Measurements from ENCODE around the gene PTK7.
"Not testable (repeated sequence)": the region's sequence is repeated elsewhere in the genome, so short reads cannot be mapped to it uniquely, and the experiment has no call there.

PTK7 gene

DNA sequence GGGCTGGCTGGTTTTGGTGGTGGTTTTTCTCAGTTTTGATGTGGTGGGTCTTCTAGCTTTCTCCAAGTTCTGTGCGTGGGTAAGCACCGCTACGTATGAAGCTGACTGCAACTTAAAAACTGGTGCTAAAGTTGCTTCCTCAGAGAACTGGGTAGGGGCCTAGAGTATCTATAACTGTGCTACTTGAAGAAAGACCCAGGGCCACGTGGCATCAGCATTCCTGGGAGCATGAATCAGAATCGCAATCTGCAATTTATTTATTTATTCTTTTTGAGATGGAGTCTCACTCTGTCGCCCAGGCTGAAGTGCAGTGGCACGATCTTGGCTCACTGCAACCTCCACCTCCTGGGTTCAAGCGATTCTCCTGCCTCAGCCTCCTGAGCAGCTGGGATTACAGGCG is 5.8 kb downstream of the PTK7 start:
- not testable (repeated sequence) for H3K4me2 ChIP-seq (ENCODE audit: low read length, poor library complexity, severe bottlenecking); H4K91ac ChIP-seq (ENCODE audit: low read length); H3K36me3 ChIP-seq (ENCODE audit: control insufficient read depth in 1 of 2, insufficient read depth in 2 of 2, low read depth in 1 of 2, low read length in 2 of 2); H2BK15ac ChIP-seq (ENCODE audit: low read depth, poor library complexity, severe bottlenecking); H4K8ac ChIP-seq (ENCODE audit: low read length); H3K79me1 ChIP-seq (replicated peaks; ENCODE audit: low read length, poor library complexity, severe bottlenecking); H3K27me3 ChIP-seq (ENCODE audit: control insufficient read depth in 1 of 2, insufficient read depth in 1 of 2, low read length in 2 of 2); H3K9me3 ChIP-seq (ENCODE audit: control insufficient read depth, low read length); H3K4me3 ChIP-seq (ENCODE audit: insufficient read depth in 1 of 2, low read depth in 1 of 2, low read length in 2 of 2); H3K4ac ChIP-seq (ENCODE audit: low read depth in 1 of 2, low read length in 2 of 2); H2BK5ac ChIP-seq (ENCODE audit: low read depth, low read length, poor library complexity, severe bottlenecking); H3K23ac ChIP-seq (ENCODE audit: low read length in 2 of 2); H3K9ac ChIP-seq (ENCODE audit: low read length); H2BK12ac ChIP-seq (ENCODE audit: low read length in 2 of 2); H3K14ac ChIP-seq (ENCODE audit: low read length in 2 of 2); H2AFZ ChIP-seq (ENCODE audit: low read depth, low read length); H2BK120ac ChIP-seq (ENCODE audit: low read depth, low read length); H2AK5ac ChIP-seq (ENCODE audit: low read length, severe bottlenecking)
- Histone ChIP-seq H3K18ac (ENCODE audit: low read depth in 1 of 2, low read length in 2 of 2) (peak overlapping the region in 1 of 2 experiments; percentile 37), H3K4me1 (ENCODE audit: control insufficient read depth, insufficient read depth, low read depth, low read length) (peaks cover 31% of the 10 kb centered on the region), H3K27ac (ENCODE audit: low read length, poor library complexity, severe bottlenecking) (peak overlapping the region; percentile 59)
- WGBS, result 68% methylated on average over 9 of the region's 9 CpGs
- peak; percentile 38 for DNase-seq

DNA sequence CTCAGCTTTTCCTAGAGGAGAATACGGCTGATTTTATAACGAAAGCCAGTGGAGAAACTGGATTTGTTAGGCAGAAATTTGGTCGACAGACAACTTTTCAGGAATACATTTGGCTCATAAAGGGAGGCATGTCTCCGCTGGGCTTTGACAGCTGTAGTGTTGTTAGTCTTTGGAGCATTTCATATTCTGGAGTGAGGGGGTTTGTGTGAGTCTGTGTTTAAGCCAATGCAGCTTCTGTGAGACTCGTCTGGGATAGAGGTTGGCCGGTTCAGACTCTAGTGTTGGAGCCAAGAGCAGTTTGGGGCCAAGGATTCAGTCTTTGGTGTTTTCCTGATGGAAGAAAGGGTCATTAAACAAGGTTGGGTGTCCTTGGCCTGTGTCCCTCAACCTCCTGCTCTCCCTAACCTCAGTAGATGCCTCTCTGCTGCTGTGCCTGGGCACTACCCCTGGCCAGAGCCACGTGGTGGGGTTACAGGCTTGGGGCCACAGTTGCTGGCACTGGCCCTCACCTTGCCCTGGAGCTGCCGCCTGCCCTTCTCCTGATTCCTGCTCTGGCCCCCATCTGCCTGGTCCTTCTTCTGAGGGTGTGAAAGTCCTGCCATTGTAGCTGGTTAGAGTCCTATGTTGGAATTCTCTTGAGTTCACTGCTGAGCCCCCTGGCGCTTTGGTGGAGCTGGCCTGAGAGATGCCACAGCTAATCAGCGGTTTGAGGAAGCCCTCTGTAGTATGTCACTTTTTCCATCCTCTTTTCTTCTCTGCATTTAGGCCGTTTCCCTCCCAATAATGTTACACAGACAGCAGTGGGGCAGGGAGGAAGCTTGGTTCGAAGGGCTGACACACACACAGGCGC is 6.9 kb downstream of the PTK7 start:
- no peak for DNase-seq
- no peak overlapping the region for H3K9ac ChIP-seq (ENCODE audit: low read length)
- H3K4me3 ChIP-seq (ENCODE audit: insufficient read depth in 1 of 2, low read depth in 1 of 2, low read length in 2 of 2), result no peak overlapping the region
- no peak overlapping the region for H4K91ac ChIP-seq (ENCODE audit: low read length)
- no peak overlapping the region for H2BK120ac ChIP-seq (ENCODE audit: low read depth, low read length)
- no peak overlapping the region for H4K8ac ChIP-seq (ENCODE audit: low read length)
- H3K27me3 ChIP-seq (ENCODE audit: control insufficient read depth in 1 of 2, insufficient read depth in 1 of 2, low read length in 2 of 2), result no peaks in the 10 kb centered on the region
- H3K4me2 ChIP-seq (ENCODE audit: low read length, poor library complexity, severe bottlenecking), result no peak overlapping the region
- H2BK12ac ChIP-seq (ENCODE audit: low read length in 2 of 2), result no peak overlapping the region
- no peaks in the 10 kb centered on the region for H3K36me3 ChIP-seq (ENCODE audit: control insufficient read depth in 1 of 2, insufficient read depth in 2 of 2, low read depth in 1 of 2, low read length in 2 of 2)
- H3K79me1 ChIP-seq (replicated peaks; ENCODE audit: low read length, poor library complexity, severe bottlenecking), result peaks cover 3% of the 10 kb centered on the region
- WGBS, result 90% methylated on average over 13 of the region's 13 CpGs
- no peak overlapping the region for H2AK5ac ChIP-seq (ENCODE audit: low read length, severe bottlenecking)
- H2BK15ac ChIP-seq (ENCODE audit: low read depth, poor library complexity, severe bottlenecking), result no peak overlapping the region
- no peak overlapping the region for H3K18ac ChIP-seq (ENCODE audit: low read depth in 1 of 2, low read length in 2 of 2)
- H3K4ac ChIP-seq (ENCODE audit: low read depth in 1 of 2, low read length in 2 of 2), result no peak overlapping the region
- H3K27ac ChIP-seq (ENCODE audit: low read length, poor library complexity, severe bottlenecking), result no peak overlapping the region
- H3K4me1 ChIP-seq (ENCODE audit: control insufficient read depth, insufficient read depth, low read depth, low read length), result peaks cover 31% of the 10 kb centered on the region
- H3K14ac ChIP-seq (ENCODE audit: low read length in 2 of 2), result no peak overlapping the region
- H3K9me3 ChIP-seq (ENCODE audit: control insufficient read depth, low read length), result no peaks in the 10 kb centered on the region
- H3K23ac ChIP-seq (ENCODE audit: low read length in 2 of 2), result no peak overlapping the region
- no peak overlapping the region for H2AFZ ChIP-seq (ENCODE audit: low read depth, low read length)
- no peak overlapping the region for H2BK5ac ChIP-seq (ENCODE audit: low read depth, low read length, poor library complexity, severe bottlenecking)

DNA sequence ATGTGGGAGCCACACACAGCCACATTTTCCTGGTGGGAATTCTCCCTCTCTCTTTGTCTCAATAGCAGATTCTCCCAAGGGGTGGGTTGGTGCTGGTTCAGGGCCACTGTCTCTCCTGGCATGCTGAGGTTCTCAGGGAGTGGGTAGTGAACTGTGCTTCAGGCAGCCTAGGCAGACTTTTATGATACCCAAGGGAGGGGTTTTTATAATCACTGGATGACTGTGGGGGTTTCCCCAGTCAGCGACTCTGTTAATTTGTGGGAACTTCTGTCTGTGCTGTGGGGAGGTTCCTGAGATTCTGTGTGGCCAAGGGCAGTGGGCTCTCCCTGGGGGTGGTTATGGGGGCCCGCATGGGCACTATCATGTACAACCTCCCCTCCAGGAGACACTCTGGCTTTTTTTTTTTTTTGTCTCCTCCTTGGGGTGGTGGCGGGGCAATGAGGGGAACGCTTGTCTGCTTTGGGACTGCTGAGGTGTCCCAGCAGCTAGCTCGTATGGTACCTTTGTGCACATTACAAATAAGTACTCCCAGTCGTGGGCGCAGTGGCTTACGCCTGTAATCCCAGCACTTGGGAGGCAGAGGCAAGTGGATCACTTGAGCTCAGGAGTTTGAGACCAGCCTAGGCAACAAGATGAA is 10.0 kb downstream of the PTK7 start:
- no peak overlapping the region for H3K4ac ChIP-seq (ENCODE audit: low read depth in 1 of 2, low read length in 2 of 2)
- peaks cover 3% of the 10 kb centered on the region for H3K79me1 ChIP-seq (replicated peaks; ENCODE audit: low read length, poor library complexity, severe bottlenecking)
- no peak overlapping the region for H3K18ac ChIP-seq (ENCODE audit: low read depth in 1 of 2, low read length in 2 of 2)
- no peak overlapping the region for H2AFZ ChIP-seq (ENCODE audit: low read depth, low read length)
- no peak overlapping the region for H4K8ac ChIP-seq (ENCODE audit: low read length)
- H3K23ac ChIP-seq (ENCODE audit: low read length in 2 of 2), result no peak overlapping the region
- no peak overlapping the region for H3K4me3 ChIP-seq (ENCODE audit: insufficient read depth in 1 of 2, low read depth in 1 of 2, low read length in 2 of 2)
- 85% methylated on average over 7 of the region's 8 CpGs for WGBS
- H3K4me1 ChIP-seq (ENCODE audit: control insufficient read depth, insufficient read depth, low read depth, low read length), result peaks cover 47% of the 10 kb centered on the region
- no peaks in the 10 kb centered on the region for H3K36me3 ChIP-seq (ENCODE audit: control insufficient read depth in 1 of 2, insufficient read depth in 2 of 2, low read depth in 1 of 2, low read length in 2 of 2)
- no peaks in the 10 kb centered on the region for H3K9me3 ChIP-seq (ENCODE audit: control insufficient read depth, low read length)
- no peak overlapping the region for H3K14ac ChIP-seq (ENCODE audit: low read length in 2 of 2)
- H2AK5ac ChIP-seq (ENCODE audit: low read length, severe bottlenecking), result peak overlapping the region; percentile 33
- no peak overlapping the region for H3K9ac ChIP-seq (ENCODE audit: low read length)
- no peak overlapping the region for H2BK15ac ChIP-seq (ENCODE audit: low read depth, poor library complexity, severe bottlenecking)
- H3K27me3 ChIP-seq (ENCODE audit: control insufficient read depth in 1 of 2, insufficient read depth in 1 of 2, low read length in 2 of 2), result no peaks in the 10 kb centered on the region
- H3K27ac ChIP-seq (ENCODE audit: low read length, poor library complexity, severe bottlenecking), result no peak overlapping the region
- H2BK120ac ChIP-seq (ENCODE audit: low read depth, low read length), result no peak overlapping the region
- H3K4me2 ChIP-seq (ENCODE audit: low read length, poor library complexity, severe bottlenecking), result no peak overlapping the region
- H2BK12ac ChIP-seq (ENCODE audit: low read length in 2 of 2), result no peak overlapping the region
- H4K91ac ChIP-seq (ENCODE audit: low read length), result no peak overlapping the region
- DNase-seq, result peak; percentile 34
- no peak overlapping the region for H2BK5ac ChIP-seq (ENCODE audit: low read depth, low read length, poor library complexity, severe bottlenecking)

DNA sequence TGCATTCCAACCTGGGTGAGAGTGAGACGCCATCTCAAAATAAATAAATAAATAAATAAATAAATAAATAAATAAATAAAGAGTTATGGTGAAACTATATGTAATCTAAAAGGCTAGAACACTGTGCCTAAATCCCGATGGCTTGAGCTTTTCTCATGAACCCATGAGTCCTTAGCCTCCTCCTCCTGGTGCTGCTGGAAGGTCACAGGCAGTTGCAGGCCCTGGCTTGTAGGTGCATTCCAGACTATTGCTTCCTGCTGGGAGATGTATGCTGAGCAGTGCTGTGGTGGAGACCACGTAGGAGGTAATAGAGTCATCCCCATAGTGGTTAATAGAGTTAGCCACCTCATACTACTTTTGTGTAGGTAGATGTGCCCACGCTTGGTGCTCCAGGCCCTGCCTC is 12.5 kb downstream of the PTK7 start:
- peak overlapping the region; percentile 88 for H3K27ac ChIP-seq (ENCODE audit: low read length, poor library complexity, severe bottlenecking)
- no peaks in the 10 kb centered on the region for H3K9me3 ChIP-seq (ENCODE audit: control insufficient read depth, low read length)
- no peak overlapping the region for H4K91ac ChIP-seq (ENCODE audit: low read length)
- no peak overlapping the region for H3K4me2 ChIP-seq (ENCODE audit: low read length, poor library complexity, severe bottlenecking)
- 91% methylated on average over 3 of the region's 4 CpGs for WGBS
- H3K4me1 ChIP-seq (ENCODE audit: control insufficient read depth, insufficient read depth, low read depth, low read length), result peaks cover 45% of the 10 kb centered on the region
- no peak for DNase-seq
- H3K9ac ChIP-seq (ENCODE audit: low read length), result no peak overlapping the region
- H2AK5ac ChIP-seq (ENCODE audit: low read length, severe bottlenecking), result peak overlapping the region; percentile 93
- no peaks in the 10 kb centered on the region for H3K36me3 ChIP-seq (ENCODE audit: control insufficient read depth in 1 of 2, insufficient read depth in 2 of 2, low read depth in 1 of 2, low read length in 2 of 2)
- H2BK15ac ChIP-seq (ENCODE audit: low read depth, poor library complexity, severe bottlenecking), result no peak overlapping the region
- no peak overlapping the region for H2BK12ac ChIP-seq (ENCODE audit: low read length in 2 of 2)
- H2AFZ ChIP-seq (ENCODE audit: low read depth, low read length), result no peak overlapping the region
- no peak overlapping the region for H3K23ac ChIP-seq (ENCODE audit: low read length in 2 of 2)
- H3K4ac ChIP-seq (ENCODE audit: low read depth in 1 of 2, low read length in 2 of 2), result no peak overlapping the region
- no peaks in the 10 kb centered on the region for H3K27me3 ChIP-seq (ENCODE audit: control insufficient read depth in 1 of 2, insufficient read depth in 1 of 2, low read length in 2 of 2)
- no peak overlapping the region for H2BK120ac ChIP-seq (ENCODE audit: low read depth, low read length)
- no peak overlapping the region for H4K8ac ChIP-seq (ENCODE audit: low read length)
- peaks cover 3% of the 10 kb centered on the region for H3K79me1 ChIP-seq (replicated peaks; ENCODE audit: low read length, poor library complexity, severe bottlenecking)
- H3K4me3 ChIP-seq (ENCODE audit: insufficient read depth in 1 of 2, low read depth in 1 of 2, low read length in 2 of 2), result no peak overlapping the region
- H3K14ac ChIP-seq (ENCODE audit: low read length in 2 of 2), result peak overlapping the region in 1 of 2 experiments; percentile 9
- no peak overlapping the region for H3K18ac ChIP-seq (ENCODE audit: low read depth in 1 of 2, low read length in 2 of 2)
- no peak overlapping the region for H2BK5ac ChIP-seq (ENCODE audit: low read depth, low read length, poor library complexity, severe bottlenecking)

All from mesenchymal stem cell (in vitro differentiated cells and primary cell).